Heart right ventricle (tissue), 16 donors: Measurements from ENCODE around the gene PDE3B. TPM values are rescaled to one million over a fixed set of nuclear protein-coding genes. Genes with fewer than 3 reads are reported as not detected.
A peak's percentile ranks its signal among the peaks of the same experiment; 100 is the strongest.

Source experiments
- ATAC-seq, 8 donors: fragments of 200-7000 bp; cut with Tn5 transposase; one replicate each; pipeline ENCODE4 v1.9.1; 2020; ENCODE audit warnings: mild to moderate bottlenecking in 8 of 8, moderate library complexity in 8 of 8, moderate number of reproducible peaks in 1 of 8
- DNase-seq, 2 donors: peaks; one replicate each; pipeline ENCODE4 v3.0.0-alpha.2; 2020
- H3K27ac ChIP-seq, 10 donors: fragments of 200-600 bp; sonication (generic) in 2 of 10; one replicate each; pipeline versions ENCODE4 v1.5.0 to v1.8.0; 2020 to 2022; ENCODE audit warnings: mild to moderate bottlenecking in 3 of 10
- H3K27me3 ChIP-seq, 7 donors: fragments of 200-600 bp; one replicate each; pipeline ENCODE4 v1.8.0; 2021 to 2022; ENCODE audit warnings: mild to moderate bottlenecking in 2 of 7
- H3K36me3 ChIP-seq, 9 donors: fragments of 200-600 bp; sonication (generic) in 1 of 9; one replicate each; pipeline versions ENCODE4 v1.5.0 to v1.8.0; 2020 to 2022; ENCODE audit warnings: mild to moderate bottlenecking in 2 of 9
- H3K4me1 ChIP-seq, 9 donors: fragments of 200-600 bp; sonication (generic) in 1 of 9; one replicate each; pipeline versions ENCODE4 v1.5.0 to v1.8.0; 2020 to 2022; ENCODE audit warnings: mild to moderate bottlenecking in 4 of 9
- H3K4me3 ChIP-seq, 10 donors: fragments of 200-600 bp; sonication (generic) in 2 of 10; one replicate each; pipeline versions ENCODE4 v1.5.0 to v1.8.0; 2020 to 2022; ENCODE audit warnings: mild to moderate bottlenecking in 7 of 10, moderate library complexity in 2 of 10
- H3K9me3 ChIP-seq, 11 donors: fragments of 200-600 bp in 10 of 11; sonication (generic) in 2 of 11; one replicate each; pipeline versions ENCODE4 v1.5.0 to v1.8.0; 2013 to 2022; ENCODE audit warnings: mild to moderate bottlenecking in 2 of 11, control low read depth in 1 of 11, moderate library complexity in 1 of 11
- CTCF ChIP-seq, 9 donors: fragments of 200-600 bp; sonication (generic) in 2 of 9; IDR thresholded peaks; one replicate each; pipeline versions ENCODE4 v1.5.0 to v1.8.0; 2021 to 2022; ENCODE audit warnings: antibody characterized with exemption in 9 of 9, mild to moderate bottlenecking in 5 of 9, moderate library complexity in 1 of 9
- WGBS, 2 donors: extraction: QIAGEN DNeasy Blood & Tissue Kit; methylation state at CpG; one replicate each; pipeline ENCODE4 v1.1.7; 2013; ENCODE audit warnings: inconsistent platforms in 1 of 2; 5-methylcytosine and 5-hydroxymethylcytosine counted together
- intact Hi-C, 10 donors: fragments of 100-400 bp; cut with DNase I; formaldehyde crosslinking; loops; one replicate each; pipeline versions ENCODE4 v1.11.1 to v1.14.2; 2022
- polyA plus RNA-seq, 2 donors: library from polyadenylated mRNA; stranded (reverse); fragments of 200-250 nt; gene quantifications; one replicate each; pipeline ENCODE4 v1.2.3, GENCODE V29; 2013
- total RNA-seq, 10 donors: library from RNA; stranded (reverse); fragmentation: NEBNext Ultra II Directional in 3 of 10; extraction: Animal tissue kit (Norgen Biotek cat#: 25700) in 3 of 10; gene quantifications; one replicate each; pipeline versions ENCODE4 v1.2.1 to v1.2.4, GENCODE V29; 2021 to 2023
- donor health status: Arrhythmogenic right ventricular cardiomyopathy.
- donor health status: ischemic (EF 13 %, LVEDD 7.1; RV severe dilation, severe dysfunction).
- donor health status: healthy with polysubstance abuse.
- donor health status: DM: no; HTN: yes; CAD: no.
- donor health status: DM: no; HTN: no; CAD: no.
- donor health status: ischemic (EF 25% LVEDD 6.9; RV normal size, moderate dysfunction).
- donor health status: ischemic (EF 25% LVEDD 5.7; RV mildly dilated, moderate dysfunction).
- donor health status: healthy.
- donor health status: DM: yes; HTN: yes; CAD: no.
- donor health status: Ischemic cardiomyopathy.
- donor health status: ischemic (EF 35%, LVEDD 5.7; RV mildly dilated, moderate dysfunction).
- donor health status: nonischemic (EF 11% LVEDD 7.7; RV severe dilation, severe dysfunction).
- donor health status: DM: yes; HTN: yes; CAD: no.
- donor health status: PGD.
- donor health status: ischemic (EF 29% LVEDD 5.4; RV normal size, mild dysfunction).
- donor health status: nonischemic (EF 23%, LVEDD 6.1; RV moderate dilation, normal function).

Gene PDE3B
- total and polyA plus RNA-seq, 12 donors, result 1.3 to 14.2 (median 9.0) TPM

DNA sequence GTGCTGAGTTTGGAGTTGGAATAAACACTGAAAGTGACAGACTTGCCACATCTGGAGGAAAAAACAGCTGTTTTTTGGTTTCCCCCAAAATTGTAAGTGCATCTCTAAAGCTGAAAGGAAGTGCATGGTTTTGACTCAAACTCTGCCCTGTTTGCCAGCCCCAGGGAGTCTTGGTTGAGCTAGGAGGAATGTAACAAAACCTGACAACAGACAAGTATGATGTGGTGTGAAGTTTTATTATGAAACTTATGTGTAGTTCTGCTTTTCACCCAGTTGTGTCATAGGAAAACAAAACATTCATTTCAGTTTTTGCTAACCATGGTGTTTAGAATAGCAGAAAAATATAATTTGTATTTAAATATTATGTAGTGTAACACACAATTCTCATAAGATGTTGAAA, 31.7 kb upstream of the PDE3B start:
- DNase-seq, result no peak
- intact Hi-C loops, result no loop called here
- H3K27me3 ChIP-seq, result no peaks in the 10 kb centered on the region
- no peak for TF ChIP-seq CTCF (IDR thresholded peaks at IDR 0.05)
- peak overlapping the region in 1 of 10 donors; percentile 74 for H3K27ac ChIP-seq
- no peak for ATAC-seq
- H3K36me3 ChIP-seq, result peaks cover 0 to 14% (median 0%) of the 10 kb centered on the region in 9 donors
- peaks cover 0 to 22% (median 0%) of the 10 kb centered on the region in 9 donors for H3K4me1 ChIP-seq
- peaks cover 0 to 6% (median 0%) of the 10 kb centered on the region in 11 donors for H3K9me3 ChIP-seq
- H3K4me3 ChIP-seq, result no peak overlapping the region

DNA sequence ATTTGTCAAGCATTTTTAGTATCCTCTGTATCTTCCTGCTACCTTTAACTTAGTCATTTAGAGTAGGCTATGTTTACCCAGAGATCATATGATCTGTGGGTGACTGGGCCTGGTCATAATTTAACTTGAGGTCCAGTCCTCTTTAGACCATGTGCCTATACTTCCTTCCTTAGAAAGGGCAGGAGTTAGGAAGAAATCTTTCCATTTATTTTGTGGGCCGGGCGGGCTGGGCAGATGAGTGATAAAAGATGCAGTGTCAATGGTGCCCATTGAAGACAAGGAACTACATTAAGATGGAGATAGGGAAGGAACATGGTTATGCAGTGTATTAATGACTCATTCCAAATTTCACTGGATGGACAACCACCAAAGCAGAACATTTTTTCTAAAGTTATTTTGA, 30.9 kb upstream of the PDE3B start:
- DNase-seq (no peak), ATAC-seq (no peak)
- Histone ChIP-seq H3K36me3 (peaks cover 0 to 14% (median 0%) of the 10 kb centered on the region in 9 donors), H3K27ac (peak overlapping the region in 1 of 10 donors; percentile 74), H3K9me3 (peaks cover 0 to 1% (median 0%) of the 10 kb centered on the region in 11 donors), H3K27me3 (no peaks in the 10 kb centered on the region), H3K4me1 (peaks cover 0 to 22% (median 0%) of the 10 kb centered on the region in 9 donors), H3K4me3 (no peak overlapping the region)
- TF ChIP-seq CTCF (IDR thresholded peaks at IDR 0.05), result no peak
- 90 to 94% methylated on average over 2 of the region's 2 CpGs for WGBS, 2 donors
- intact Hi-C loops, result no loop called here

DNA sequence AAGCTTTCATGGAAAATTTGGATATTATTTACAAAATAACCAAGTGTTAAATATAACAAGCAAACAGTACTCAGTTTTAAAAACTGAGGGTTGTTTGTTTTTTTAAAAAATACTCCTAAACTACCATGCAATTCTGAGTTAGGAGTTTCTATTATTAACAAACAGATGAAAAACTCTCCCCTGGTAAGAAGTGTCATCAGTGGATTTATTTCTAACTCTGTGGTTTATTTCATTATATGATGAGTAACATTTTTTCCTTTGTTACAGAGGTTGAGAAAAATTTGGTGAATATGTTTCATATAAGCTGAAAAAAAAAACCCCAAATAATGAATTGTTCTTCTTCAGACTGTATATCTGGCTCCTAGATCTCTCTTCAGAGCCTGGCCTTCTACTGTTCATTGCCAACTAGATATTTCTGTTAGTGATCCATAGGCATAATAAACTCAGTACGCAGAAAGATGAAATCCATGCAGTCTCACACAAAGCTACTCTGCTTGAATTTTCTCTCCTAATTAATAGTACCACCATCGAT, 29.4 kb upstream of the PDE3B start:
- WGBS, 2 donors, result 90 to 95% methylated on average over 2 of the region's 2 CpGs
- DNase-seq, result no peak
- no peak for ATAC-seq
- Histone ChIP-seq H3K36me3 (peaks cover 0 to 14% (median 0%) of the 10 kb centered on the region in 9 donors), H3K4me3 (no peak overlapping the region), H3K27me3 (no peaks in the 10 kb centered on the region), H3K9me3 (no peaks in the 10 kb centered on the region), H3K27ac (no peak overlapping the region), H3K4me1 (peaks cover 0 to 22% (median 0%) of the 10 kb centered on the region in 9 donors)
- intact Hi-C loops, result no loop called here
- TF ChIP-seq CTCF (IDR thresholded peaks at IDR 0.05), result no peak

- no peak for TF ChIP-seq CTCF (IDR thresholded peaks at IDR 0.05)
- H3K4me3 ChIP-seq, result no peak overlapping the region
- no peaks in the 10 kb centered on the region for H3K27me3 ChIP-seq
- intact Hi-C loops, result no loop called here
- DNase-seq, result no peak
- WGBS, 2 donors, result 75 to 76% methylated on average over 2 of the region's 2 CpGs
- H3K36me3 ChIP-seq, result no peaks in the 10 kb centered on the region
- H3K27ac ChIP-seq, result no peak overlapping the region
- peaks cover 0 to 10% (median 0%) of the 10 kb centered on the region in 9 donors for H3K4me1 ChIP-seq
- ATAC-seq, result no peak
- no peaks in the 10 kb centered on the region for H3K9me3 ChIP-seq
Measured at GRCh38 chr11:14617241-14618027, 26.2 kb upstream of the PDE3B start.
